SKM-1 (cell line): ENCODE results near the gene OR2AP1.
A peak's percentile ranks its signal among the peaks of the same experiment; 100 is the strongest.
"Not testable (repeated sequence)": the region's sequence is repeated elsewhere in the genome, so short reads cannot be mapped to it uniquely, and the experiment has no call there.

Experiments used
- DNase-seq: peaks from one replicate; lab custom pipeline; 2025; ENCODE audit not compliant: unreplicated experiment; lab: John Stamatoyannopoulos, UW

The OR2AP1 gene

DNA sequence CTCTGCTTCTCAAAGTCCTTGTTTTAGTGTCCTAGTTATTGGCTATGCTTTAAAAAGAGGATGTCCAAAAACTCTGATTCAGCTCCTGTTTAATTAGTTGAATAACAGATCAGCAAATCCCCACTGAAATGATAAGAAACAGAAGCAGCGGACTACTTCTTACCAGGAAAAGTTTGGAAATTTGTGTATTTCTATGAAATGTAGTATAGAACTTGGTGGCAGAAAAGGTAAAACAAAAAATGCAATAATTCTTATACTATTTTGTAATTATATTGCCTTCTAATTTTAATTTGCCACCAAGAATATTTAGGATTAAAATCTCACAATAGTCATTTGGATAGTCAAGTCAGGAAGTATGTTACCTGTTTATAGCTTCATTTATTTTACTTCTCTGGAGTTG, at the start of gene OR2AP1:
OR2AP1 (plus strand) TSS at position 301 of the 400 bp plus-strand sequence. CDS start 1,947 bp downstream, outside the sequence.
- no peak for DNase-seq

DNA sequence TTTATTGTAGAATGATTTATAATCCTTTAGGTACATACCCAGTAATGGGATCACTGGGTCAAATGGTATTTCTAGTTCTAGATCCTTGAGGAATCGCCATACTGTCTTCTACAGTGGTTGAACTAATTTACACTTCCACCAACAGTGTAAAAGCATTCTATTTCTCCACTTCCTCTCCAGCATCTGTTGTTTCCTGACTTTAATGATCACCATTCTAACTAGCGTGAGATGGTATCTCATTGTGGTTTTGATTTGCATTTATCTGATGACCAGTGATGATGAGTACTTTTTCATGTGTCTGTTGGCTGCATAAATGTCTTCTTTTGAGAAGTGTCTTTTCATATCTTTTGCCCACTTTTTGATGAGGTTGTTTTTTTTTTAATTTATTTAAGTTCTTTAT, 24.0 kb upstream of the OR2AP1 start:
- DNase-seq: not testable (repeated sequence)

DNA sequence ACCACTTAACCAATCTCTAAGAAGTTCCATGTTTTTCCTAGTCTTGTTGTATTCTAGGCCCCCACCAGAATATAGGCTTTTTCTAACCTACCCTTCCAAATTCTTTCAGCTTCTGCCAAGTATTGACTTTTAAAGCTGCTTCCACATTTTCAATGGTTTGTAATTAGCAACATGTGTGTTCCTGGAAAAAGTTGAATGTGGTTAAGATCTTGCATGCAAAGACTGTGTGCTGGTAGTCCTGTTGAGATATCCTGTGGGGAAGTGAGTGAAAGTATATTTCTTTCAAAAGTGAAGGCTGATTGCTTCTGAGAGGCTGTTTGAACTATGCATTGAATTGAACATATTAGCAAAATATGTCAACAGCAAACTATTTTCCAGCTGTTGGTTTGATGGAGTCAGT, 23.5 kb upstream of the OR2AP1 start:
- no peak for DNase-seq

DNA sequence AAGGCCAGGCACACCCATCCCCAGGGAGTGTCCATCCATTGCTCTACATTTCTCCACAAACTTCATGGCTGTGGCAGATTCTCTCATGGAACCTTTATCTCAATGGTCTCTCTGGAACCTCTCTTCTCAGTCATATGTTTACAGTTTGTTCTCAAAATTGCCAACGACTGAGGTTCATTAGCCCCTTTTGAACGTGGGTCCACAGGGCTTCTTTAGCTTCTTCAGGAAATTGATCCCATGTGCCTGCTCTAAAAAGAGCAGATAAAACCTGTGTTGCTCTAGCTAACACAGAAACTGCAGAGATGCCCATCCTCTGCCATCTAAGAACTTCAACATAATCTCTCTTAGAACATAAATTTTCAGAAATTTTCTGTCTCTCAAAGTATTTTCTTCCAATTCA, 23.0 kb upstream of the OR2AP1 start, which contains the start of gene OR6C4:
OR6C4 (plus strand) TSS at position 301 of the 400 bp plus-strand sequence. CDS start 1,625 bp downstream, outside the sequence.
- DNase-seq: no peak

DNA sequence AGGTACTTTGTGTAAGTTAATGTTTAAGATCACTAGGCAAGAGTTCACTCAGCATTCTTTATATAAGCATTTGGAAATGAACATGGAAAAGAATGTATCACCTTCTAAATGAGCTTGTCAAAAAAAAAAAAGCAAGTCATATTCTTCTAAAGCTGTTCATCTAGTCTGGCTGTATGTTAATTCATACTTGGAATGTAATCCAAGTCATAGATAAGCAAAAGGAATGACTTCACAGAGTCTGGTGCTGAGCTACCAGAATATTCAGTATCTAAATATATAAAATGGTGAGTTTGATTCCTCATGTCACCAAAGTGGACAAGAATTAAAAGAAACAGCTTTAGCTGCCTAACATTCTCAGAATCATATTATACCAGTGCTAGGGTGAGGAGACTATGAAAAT, 18.0 kb upstream of the OR2AP1 start:
- DNase-seq: no peak

DNA sequence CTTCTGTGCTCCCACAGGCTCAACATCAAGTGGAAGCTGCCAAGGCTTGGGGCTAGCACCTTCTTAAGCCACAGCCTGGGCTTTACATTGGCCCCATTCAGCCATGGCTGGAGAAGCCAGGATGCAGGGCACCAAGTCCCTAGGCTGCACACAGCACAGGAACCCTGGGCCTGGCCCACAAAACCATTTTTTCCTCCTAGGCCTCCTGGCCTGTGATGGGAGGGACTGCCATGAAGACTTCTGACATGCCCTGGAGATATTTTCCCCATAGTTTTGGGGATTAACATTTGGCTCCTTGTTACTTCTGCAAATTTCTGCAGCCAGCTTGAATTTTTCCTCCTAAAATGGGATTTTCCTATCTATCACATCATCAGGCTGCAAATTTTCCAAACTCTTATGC, 2.2 kb upstream of the OR2AP1 start:
- not testable (repeated sequence) for DNase-seq

DNA sequence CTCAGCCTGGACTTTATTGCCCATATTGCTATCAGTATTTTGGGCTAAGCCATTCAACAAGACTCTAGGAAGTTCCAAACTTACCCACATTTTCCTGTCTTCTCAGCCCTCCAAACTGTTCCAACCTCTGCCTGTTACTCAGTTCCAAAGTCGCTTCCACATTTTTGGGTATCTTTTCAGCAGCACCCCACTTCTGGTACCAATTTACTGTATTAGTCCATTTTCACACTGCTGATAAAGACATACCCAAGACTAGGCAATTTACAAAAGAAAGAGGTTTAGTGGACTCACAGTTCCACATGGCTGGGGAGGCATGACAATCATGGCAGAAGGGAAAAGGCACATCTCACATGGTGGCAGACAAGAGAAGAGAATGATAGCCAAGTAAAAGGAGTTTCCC, 1.6 kb upstream of the OR2AP1 start:
- DNase-seq: not testable (repeated sequence)

DNA sequence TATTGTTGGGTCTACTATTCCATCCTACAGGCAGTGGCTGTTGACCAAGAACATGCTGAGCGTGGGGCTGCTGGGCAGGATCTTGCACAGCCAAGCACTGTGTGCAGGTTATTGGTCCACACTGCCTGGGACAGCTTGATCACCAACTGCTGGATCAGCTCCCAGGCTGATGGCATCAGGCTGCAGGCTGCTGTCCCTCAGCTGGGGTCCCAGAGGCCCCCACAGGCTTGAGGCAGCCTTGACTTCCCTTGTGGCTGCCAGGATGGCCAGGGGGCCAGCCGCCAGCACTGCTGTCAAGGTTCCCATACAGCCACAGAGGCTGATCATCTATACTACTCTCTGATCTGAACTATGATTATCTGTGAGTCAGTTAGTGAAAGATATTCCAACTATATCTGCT, 9.8 kb downstream of the OR2AP1 start:
- DNase-seq: no peak

DNA sequence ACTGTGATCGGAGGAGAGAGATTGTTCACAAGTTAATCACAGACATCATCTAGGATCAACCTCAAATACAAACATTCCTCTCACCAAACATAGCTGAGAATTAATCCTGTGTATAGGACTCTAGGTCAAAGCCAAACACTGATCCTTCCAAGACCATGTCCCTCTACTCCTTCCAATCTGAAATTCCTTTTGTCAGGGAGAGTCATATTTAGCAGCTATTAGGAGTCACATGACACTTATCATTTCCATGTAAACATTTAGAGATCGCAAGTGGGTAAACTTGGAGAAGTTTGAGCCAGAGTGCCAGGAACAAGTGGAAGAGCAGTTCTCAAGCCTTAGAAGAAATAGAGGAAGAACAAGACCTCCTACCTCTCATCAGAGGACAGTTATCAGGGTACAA, 13.5 kb downstream of the OR2AP1 start:
- DNase-seq: no peak

DNA sequence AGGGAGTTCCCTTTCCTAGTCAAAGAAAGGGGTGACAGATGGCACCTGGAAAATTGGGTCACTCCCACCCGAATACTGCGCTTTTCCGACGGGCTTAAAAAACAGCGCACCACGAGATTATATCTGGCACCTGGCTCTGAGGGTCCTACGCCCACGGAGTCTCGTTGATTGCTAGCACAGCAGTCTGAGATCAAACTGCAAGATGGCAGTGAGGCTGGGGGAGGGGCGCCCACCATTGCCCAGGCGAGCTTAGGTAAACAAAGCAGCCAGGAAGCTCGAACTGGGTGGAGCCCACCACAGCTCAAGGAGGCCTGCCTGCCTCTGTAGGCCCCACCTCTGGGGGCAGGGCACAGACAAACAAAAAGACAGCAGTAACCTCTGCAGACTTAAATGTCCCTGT, 17.9 kb downstream of the OR2AP1 start:
- not testable (repeated sequence) for DNase-seq

DNA sequence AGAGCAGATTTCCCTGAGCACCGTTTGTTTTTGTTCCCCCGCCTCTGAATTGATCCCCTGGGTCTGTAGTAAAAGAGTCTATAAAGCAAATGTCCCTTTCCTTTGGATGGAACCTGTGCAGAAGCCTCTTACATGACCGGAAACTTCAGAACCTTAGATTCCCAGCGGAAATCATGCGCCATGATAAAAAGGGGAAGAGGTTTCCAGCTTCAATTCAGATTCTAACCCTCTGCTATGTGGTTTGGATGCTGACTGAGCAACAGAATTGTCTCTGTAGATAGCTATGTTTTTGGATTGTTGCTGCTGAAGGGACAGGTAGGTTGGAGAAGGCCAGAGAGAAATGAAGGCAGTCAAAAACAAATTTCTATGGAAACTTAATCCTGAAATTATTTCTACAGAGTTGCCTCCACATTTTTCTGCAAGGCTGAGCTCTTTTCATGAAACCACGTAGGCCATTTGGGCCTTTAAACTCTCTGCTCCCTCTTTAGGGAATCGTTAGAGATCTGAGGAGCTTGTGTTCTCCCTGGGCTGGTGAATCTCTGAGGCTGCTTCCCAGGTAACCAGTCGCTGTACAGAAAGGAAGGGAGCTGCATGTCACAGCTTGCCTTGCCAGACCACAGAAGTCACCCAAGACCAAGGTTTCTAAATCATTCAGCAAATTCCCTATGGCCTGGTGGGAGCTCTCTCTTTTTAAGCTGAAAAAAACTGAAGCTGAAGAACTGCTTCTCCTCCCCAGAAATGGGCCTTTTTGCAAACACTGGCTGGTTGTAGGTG, 35.7 kb downstream of the OR2AP1 start:
- no peak for DNase-seq

DNA sequence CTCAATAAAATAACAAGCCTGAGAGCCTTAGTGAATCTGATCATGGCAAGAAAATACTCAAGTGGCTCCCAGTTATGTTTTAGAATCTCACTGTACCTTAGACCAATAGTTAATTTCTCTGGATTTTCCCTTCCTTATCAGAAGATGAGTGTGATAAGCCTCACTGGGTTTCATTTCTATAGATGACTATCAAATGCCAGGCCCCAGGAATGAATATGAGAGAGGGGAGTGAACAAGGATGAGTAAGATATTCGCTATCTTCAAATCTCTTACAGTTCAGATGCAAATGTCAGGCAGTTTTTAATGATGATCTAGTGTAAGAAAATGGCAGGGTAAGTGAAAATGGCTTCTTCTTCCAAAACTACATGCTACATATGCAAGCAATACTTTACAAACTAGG, 38.3 kb downstream of the OR2AP1 start:
- DNase-seq: no peak

DNA sequence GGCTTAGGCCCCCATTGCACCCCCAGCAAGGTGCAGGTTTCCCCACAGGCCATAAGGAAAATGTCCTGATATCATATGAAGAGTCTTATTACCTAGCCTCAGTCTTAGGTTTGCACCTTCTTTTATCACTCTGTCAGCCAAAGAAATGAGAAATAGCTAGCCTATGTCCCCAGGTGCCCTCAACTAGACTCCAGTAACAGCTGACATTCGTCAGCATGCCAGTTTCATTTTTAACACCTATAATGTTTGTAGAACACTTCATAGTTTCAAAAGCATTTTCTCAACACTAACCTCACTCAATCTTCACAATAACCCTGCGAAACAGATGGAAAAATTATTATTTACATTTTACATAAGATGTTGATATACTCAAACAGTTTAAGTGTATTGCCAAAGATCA, 40.4 kb downstream of the OR2AP1 start:
- DNase-seq: no peak

DNA sequence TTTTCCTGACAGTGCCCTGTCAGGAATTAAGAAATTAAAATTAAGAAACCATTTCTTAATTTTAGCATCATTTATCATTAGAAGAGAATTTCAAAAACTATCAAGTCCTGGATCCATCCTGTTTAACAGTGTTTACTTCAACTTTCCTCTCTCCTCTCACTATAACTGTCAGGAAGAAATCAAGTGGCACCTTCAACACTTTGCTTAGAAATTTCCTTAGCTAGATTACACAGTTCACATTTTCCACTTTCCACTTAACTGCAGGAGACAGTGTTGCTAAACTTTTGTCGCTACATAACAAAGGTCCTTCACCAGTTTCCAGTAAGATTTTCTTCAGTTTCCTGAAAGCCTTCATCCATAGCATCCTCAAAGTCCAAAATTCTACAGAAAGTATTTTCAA, 42.5 kb downstream of the OR2AP1 start:
- no peak for DNase-seq

DNA sequence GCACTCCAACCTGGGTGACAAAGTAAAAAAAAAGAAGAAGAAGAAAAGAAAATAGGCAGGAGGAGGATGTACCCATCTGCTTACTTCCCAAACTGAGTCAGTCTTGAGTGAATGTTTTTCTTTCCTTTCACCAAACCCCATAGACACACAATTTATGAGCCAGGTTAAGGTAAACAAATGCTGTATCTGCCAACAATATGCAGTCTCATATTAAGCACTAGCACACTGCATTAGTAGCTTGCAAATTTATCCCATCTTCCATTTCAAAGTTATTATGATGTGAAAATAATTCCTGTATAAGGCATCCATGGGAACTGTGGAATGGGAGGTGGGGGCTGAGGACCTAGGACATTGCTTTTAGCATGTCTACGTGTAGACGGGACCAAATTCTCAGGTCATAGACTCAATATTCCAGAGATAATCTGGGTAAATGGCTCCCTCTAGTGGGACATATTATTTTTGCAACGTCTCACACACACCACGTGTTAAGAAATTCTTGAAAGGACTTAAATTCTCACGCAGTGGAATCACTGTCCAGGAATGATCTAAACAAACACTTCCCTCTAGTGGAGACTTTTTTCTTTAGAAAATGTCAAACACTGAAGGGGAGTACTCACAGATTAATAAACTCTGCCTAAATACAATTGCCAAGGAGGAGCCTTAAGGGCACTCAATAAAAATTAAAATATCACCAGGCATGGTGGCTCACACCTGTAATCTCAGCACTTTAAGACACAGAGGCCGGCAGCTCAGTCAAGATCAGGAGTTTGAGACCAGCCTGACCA, 47.3 kb downstream of the OR2AP1 start:
- DNase-seq: peak; percentile 41

DNA sequence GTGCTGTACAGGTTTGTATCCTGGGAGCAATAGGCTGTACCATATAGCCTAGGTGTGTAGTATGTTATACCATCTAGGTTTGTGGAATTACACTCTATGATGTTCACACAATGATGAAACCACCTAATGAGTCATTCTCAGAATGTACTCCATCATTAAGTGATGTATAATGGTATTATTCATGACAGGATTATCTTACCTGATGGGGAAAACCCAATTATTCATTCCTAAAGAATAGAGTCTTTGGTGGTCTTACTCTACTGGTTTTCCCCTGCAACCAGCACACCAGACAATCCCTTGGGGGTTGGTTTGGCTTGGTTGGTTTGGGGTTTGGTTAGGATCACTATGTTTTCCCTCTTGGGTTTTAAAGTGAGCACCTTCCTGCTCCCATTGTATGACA, 51.8 kb downstream of the OR2AP1 start:
- DNase-seq: no peak
